ENCODE measurements around the gene ELOVL6.

- no peak for TF ChIP-seq BHLHE40 (IDR thresholded peaks at IDR 0.05; ENCODE audit: low read depth, low read length)
- no peak for TF ChIP-seq CTCF (conservative IDR thresholded peaks at IDR 0.05; ENCODE audit: low read depth, low read length)
- no peak for TF ChIP-seq RAD21 (IDR thresholded peaks at IDR 0.05; ENCODE audit: low read length)
- no peak for TF ChIP-seq CEBPB (IDR thresholded peaks at IDR 0.05; ENCODE audit: low read depth, low read length)
- TF ChIP-seq POLR2A (IDR thresholded peaks at IDR 0.05; ENCODE audit: low read depth, low read length): no peak
- TF ChIP-seq USF2 (IDR thresholded peaks at IDR 0.05; ENCODE audit: low read depth, low read length): no peak
- no peak for TF ChIP-seq MXI1 (IDR thresholded peaks at IDR 0.05; ENCODE audit: borderline replicate concordance, low read depth, low read length)
These were observed 136.2 kb downstream of the ELOVL6 start for GRCh38 chr4:110062166-110062565.
